Kidney (tissue), 14 donors: ENCODE measurements around the gene CUTA. TPM values are rescaled to one million over a fixed set of nuclear protein-coding genes. Genes with fewer than 3 reads are reported as not detected.
"Not testable (repeated sequence)": the region's sequence is repeated elsewhere in the genome, so short reads cannot be mapped to it uniquely, and the experiment has no call there.

Experiments used
- DNase-seq, 5 donors: peaks; one replicate each; pipeline ENCODE4 v3.0.0-alpha.2; 2013 to 2020
- FAIRE-seq: peaks from 2 replicates; lab custom pipeline; 2012; peaks lifted over from hg19 to GRCh38; lab: Jason Lieb, UNC
- H3K27ac ChIP-seq, 2 donors: one replicate each; pipeline ENCODE4 v1.7.0; 2013; ENCODE audit warnings: low read depth in 2 of 2, low read length in 2 of 2, inconsistent platforms in 1 of 2
- H3K27me3 ChIP-seq: one replicate; pipeline ENCODE4 v1.7.1; 2013; ENCODE audit warnings: low read length, inconsistent platforms; ENCODE audit not compliant: control insufficient read depth, insufficient read depth
- H3K36me3 ChIP-seq, 3 donors: one replicate each; pipeline versions ENCODE4 v1.7.0 to v1.7.1; 2013; ENCODE audit warnings: low read length in 3 of 3, control low read depth in 1 of 3, inconsistent platforms in 1 of 3; ENCODE audit not compliant: insufficient read depth in 3 of 3, control insufficient read depth in 2 of 3
- H3K4me1 ChIP-seq, 3 donors: one replicate each; pipeline versions ENCODE4 v1.7.0 to v1.7.1; 2013; ENCODE audit warnings: low read length in 3 of 3, inconsistent platforms in 1 of 3, low read depth in 1 of 3; ENCODE audit not compliant: control insufficient read depth in 2 of 3, insufficient read depth in 2 of 3
- H3K4me3 ChIP-seq, 3 donors: one replicate each; pipeline versions ENCODE4 v1.7.0 to v1.8.1; 2013; ENCODE audit warnings: low read length in 3 of 3, control low read depth in 1 of 3, inconsistent platforms in 1 of 3
- H3K9ac ChIP-seq, 3 donors: one replicate each; pipeline versions ENCODE4 v1.7.0 to v1.7.1; 2013; ENCODE audit warnings: low read length in 3 of 3, control low read depth in 1 of 3, inconsistent platforms in 1 of 3
- H3K9me3 ChIP-seq, 3 donors: one replicate each; pipeline versions ENCODE4 v1.7.0 to v1.7.1; 2013; ENCODE audit warnings: low read length in 3 of 3, control low read depth in 1 of 3, inconsistent platforms in 1 of 3; ENCODE audit not compliant: control insufficient read depth in 2 of 3, insufficient read depth in 1 of 3
- CTCF ChIP-seq: IDR thresholded peaks from 3 replicates; pipeline ENCODE4 v1.5.1; 2012; ENCODE audit warnings: mild to moderate bottlenecking, moderate library complexity, borderline replicate concordance; ENCODE audit not compliant: insufficient read depth; ENCODE audit errors: extremely low read depth
- intact Hi-C: fragments of 100-400 bp; cut with DNase I; formaldehyde crosslinking; loops from one replicate; pipeline ENCODE4 v1.11.1; 2022
- microRNA-seq: library from miRNA; unstranded; fragments of <30 nt; microRNA quantifications from one replicate; pipeline ENCODE4 v1.2.0, GENCODE V29; 2020
- polyA plus RNA-seq: library from polyadenylated mRNA; stranded (reverse); fragments of 350-450 nt; fragmentation: Illumina TruSeq; extraction: RNeasy Lipid Tissue Mini Kit (QIAGEN cat#74804); gene quantifications from one replicate; pipeline ENCODE4 v1.2.3, GENCODE V29; 2014; ENCODE audit warnings: low read depth, low replicate concordance; ENCODE audit not compliant: insufficient read depth
- total RNA-seq: library from RNA; stranded (reverse); fragmentation: NEBNext Ultra II Directional; extraction: Animal tissue kit (Norgen Biotek cat#: 25700); gene quantifications from one replicate; pipeline ENCODE4 v1.2.1, GENCODE V29; 2021
- donor health status: control.
- donor health status: control.
- donor health status: control.
- donor health status: control.
- donor health status: control.
- donor health status: DM: yes; HTN: yes; CAD: no.
- donor health status: Normal renal cell carcinoma (clear cell type).

Gene CUTA
- total and polyA plus RNA-seq, 2 donors from 2014 or later, result 163 to 433 TPM

- no peak overlapping the region for H3K27ac ChIP-seq
- no peaks in the 10 kb centered on the region for H3K36me3 ChIP-seq
- no peaks in the 10 kb centered on the region for H3K4me1 ChIP-seq
- H3K4me3 ChIP-seq, result no peak overlapping the region
- FAIRE-seq, result no peak
- no peak overlapping the region for H3K9ac ChIP-seq
- no peaks in the 10 kb centered on the region for H3K27me3 ChIP-seq
- no peaks in the 10 kb centered on the region for H3K9me3 ChIP-seq
- DNase-seq, result peak in 3 of 5 donors; percentile 64 to 82 (median 80)
- intact Hi-C loops, result no loop called here
- TF ChIP-seq CTCF, result no peak
Observed at GRCh38 chr6:33372526-33373123, 45.3 kb downstream of the CUTA start.

GRCh38 chr6:33371901-33372300 lies 46.0 kb downstream of the CUTA start:
- H3K4me1 ChIP-seq, FAIRE-seq: not testable (repeated sequence)

GRCh38 chr6:33367715-33368025 lies 50.2 kb downstream of the CUTA start:
- H3K4me3 ChIP-seq, H3K27ac ChIP-seq, H3K36me3 ChIP-seq, intact Hi-C loops, H3K9ac ChIP-seq, H3K4me1 ChIP-seq, DNase-seq, H3K27me3 ChIP-seq, H3K9me3 ChIP-seq, FAIRE-seq: not testable (repeated sequence)

More at GRCh38 chr6:33371901-33372300, 46.0 kb downstream of the CUTA start:
- H3K9ac ChIP-seq, H3K27ac ChIP-seq, H3K27me3 ChIP-seq, H3K9me3 ChIP-seq, H3K4me3 ChIP-seq, H3K36me3 ChIP-seq, intact Hi-C loops: not testable (repeated sequence)
- DNase-seq, result peak in 4 of 5 donors; percentile 54 to 67 (median 64)

- intact Hi-C loops, result no loop called here
Observed at GRCh38 chr6:33367009-33367714, 50.7 kb downstream of the CUTA start.

More at GRCh38 chr6:33367009-33367714, 50.7 kb downstream of the CUTA start:
- Histone ChIP-seq H3K36me3 (no peaks in the 10 kb centered on the region), H3K27ac (no peak overlapping the region), H3K4me1 (no peaks in the 10 kb centered on the region), H3K27me3 (no peaks in the 10 kb centered on the region), H3K9me3 (no peaks in the 10 kb centered on the region), H3K4me3 (no peak overlapping the region), H3K9ac (no peak overlapping the region)
- no peak for TF ChIP-seq CTCF
- DNase-seq (no peak), FAIRE-seq (no peak)

Small RNA genes lying within 50 kb of the gene (microRNA-seq; reads per million reads assigned to microRNA genes)
- gene MIR5004, result not detected

Other genes starting within 250 kb of the CUTA start
- gene COL11A2, start 225.6 kb downstream of the CUTA start, total RNA-seq, result 0.85 TPM
- gene COL11A2, start 225.6 kb downstream of the CUTA start, polyA plus RNA-seq, result 2.3 TPM
- 52.2 TPM for gene RXRB, start 217.4 kb downstream of the CUTA start, total RNA-seq
- gene RXRB, start 217.4 kb downstream of the CUTA start, polyA plus RNA-seq, result 35.7 TPM
- 83.3 TPM for gene SLC39A7, start 217.2 kb downstream of the CUTA start, total RNA-seq
- gene SLC39A7, start 217.2 kb downstream of the CUTA start, polyA plus RNA-seq, result 118 TPM
- 26.6 TPM for gene HSD17B8, start 213.5 kb downstream of the CUTA start, total RNA-seq
- 83.0 TPM for gene HSD17B8, start 213.5 kb downstream of the CUTA start, polyA plus RNA-seq
- 47.2 TPM for gene RING1, start 209.6 kb downstream of the CUTA start, total RNA-seq
- 48.6 TPM for gene RING1, start 209.6 kb downstream of the CUTA start, polyA plus RNA-seq
- 64.4 TPM for gene VPS52, start 146.2 kb downstream of the CUTA start, total RNA-seq
- gene VPS52, start 146.2 kb downstream of the CUTA start, polyA plus RNA-seq, result 35.8 TPM
- gene RPS18, start 146.0 kb downstream of the CUTA start, total RNA-seq, result 1,706 TPM
- gene RPS18, start 146.0 kb downstream of the CUTA start, polyA plus RNA-seq, result 2,618 TPM
- 20.2 TPM for gene B3GALT4, start 141.0 kb downstream of the CUTA start, total RNA-seq
- gene B3GALT4, start 141.0 kb downstream of the CUTA start, polyA plus RNA-seq, result 14.0 TPM
- 40.3 TPM for gene WDR46, start 128.9 kb downstream of the CUTA start, total RNA-seq
- 46.5 TPM for gene WDR46, start 128.9 kb downstream of the CUTA start, polyA plus RNA-seq
- gene PFDN6, start 128.5 kb downstream of the CUTA start, total RNA-seq, result 46.8 TPM
- gene PFDN6, start 128.5 kb downstream of the CUTA start, polyA plus RNA-seq, result 159 TPM
- gene RGL2, start 119.2 kb downstream of the CUTA start, total RNA-seq, result 92.4 TPM
- 56.2 TPM for gene RGL2, start 119.2 kb downstream of the CUTA start, polyA plus RNA-seq
- 217 TPM for gene TAPBP, start 104.0 kb downstream of the CUTA start, total RNA-seq
- 53.5 TPM for gene TAPBP, start 104.0 kb downstream of the CUTA start, polyA plus RNA-seq
- 22.9 TPM for gene ZBTB22, start 100.4 kb downstream of the CUTA start, total RNA-seq
- 16.3 TPM for gene ZBTB22, start 100.4 kb downstream of the CUTA start, polyA plus RNA-seq
- gene DAXX, start 95.1 kb downstream of the CUTA start, total RNA-seq, result 35.5 TPM
- gene DAXX, start 95.1 kb downstream of the CUTA start, polyA plus RNA-seq, result 23.7 TPM
- 2.3 TPM for gene KIFC1, start 26.3 kb downstream of the CUTA start, total RNA-seq
- gene KIFC1, start 26.3 kb downstream of the CUTA start, polyA plus RNA-seq, result not detected
- gene PHF1, start 7.1 kb downstream of the CUTA start, total RNA-seq, result 63.8 TPM
- gene PHF1, start 7.1 kb downstream of the CUTA start, polyA plus RNA-seq, result 87.6 TPM
- 17.8 TPM for gene SYNGAP1, start 2.0 kb upstream of the CUTA start, total RNA-seq
- 2.7 TPM for gene SYNGAP1, start 2.0 kb upstream of the CUTA start, polyA plus RNA-seq
- gene ZBTB9, start 36.5 kb upstream of the CUTA start, total RNA-seq, result 11.5 TPM
- 6.4 TPM for gene ZBTB9, start 36.5 kb upstream of the CUTA start, polyA plus RNA-seq
- 22.3 TPM for gene BAK1, start 162.2 kb upstream of the CUTA start, total RNA-seq
- gene BAK1, start 162.2 kb upstream of the CUTA start, polyA plus RNA-seq, result 26.7 TPM
- gene ITPR3, start 203.2 kb upstream of the CUTA start, total RNA-seq, result 86.3 TPM
- 4.2 TPM for gene ITPR3, start 203.2 kb upstream of the CUTA start, polyA plus RNA-seq